BLaER1 treated with 17β-estradiol and CSF1 and Interleukin-3, amounts not matched to agents 10 nM and 100 nM (cell line): Measurements from ENCODE around the gene THSD7B.
A peak's percentile ranks its signal among the peaks of the same experiment; 100 is the strongest.
"Not testable (repeated sequence)": the region's sequence is repeated elsewhere in the genome, so short reads cannot be mapped to it uniquely, and the experiment has no call there.

ENCODE experiments used
- H3K27ac ChIP-seq, 11 experiments: shearing (Covaris generic); formaldehyde crosslinking; 2 replicates each; pipeline ENCODE4 v1.8.1; 2022
- H3K27me3 ChIP-seq, 11 experiments: shearing (Covaris generic); formaldehyde crosslinking; 2 replicates each; pipeline ENCODE4 v1.8.1; 2022
- H3K36me3 ChIP-seq, 11 experiments: shearing (Covaris generic); formaldehyde crosslinking; 2 replicates each; pipeline ENCODE4 v1.8.1; 2022
- H3K4me1 ChIP-seq, 10 experiments: shearing (Covaris generic); formaldehyde crosslinking; 2 replicates each; pipeline ENCODE4 v1.8.1; 2022
- H3K4me2 ChIP-seq, 11 experiments: shearing (Covaris generic); formaldehyde crosslinking; 2 replicates each; pipeline ENCODE4 v1.8.1; 2022
- H3K4me3 ChIP-seq, 10 experiments: shearing (Covaris generic); formaldehyde crosslinking; 2 replicates each; pipeline ENCODE4 v1.8.1; 2022
- H3K9ac ChIP-seq, 11 experiments: shearing (Covaris generic); formaldehyde crosslinking; 2 replicates each; pipeline ENCODE4 v1.8.1; 2022
- H3K9me3 ChIP-seq, 11 experiments: shearing (Covaris generic); formaldehyde crosslinking; replicated peaks in 1 of 11; 2 replicates each; pipeline ENCODE4 v1.8.1; 2022
- H4K20me1 ChIP-seq, 11 experiments: shearing (Covaris generic); formaldehyde crosslinking; 2 replicates each; pipeline ENCODE4 v1.8.1; 2022
- Cebpa-rat ChIP-seq, 11 experiments: shearing (Covaris generic); IDR thresholded peaks; 2 replicates each; pipeline ENCODE4 v1.8.1; 2022

THSD7B gene

DNA sequence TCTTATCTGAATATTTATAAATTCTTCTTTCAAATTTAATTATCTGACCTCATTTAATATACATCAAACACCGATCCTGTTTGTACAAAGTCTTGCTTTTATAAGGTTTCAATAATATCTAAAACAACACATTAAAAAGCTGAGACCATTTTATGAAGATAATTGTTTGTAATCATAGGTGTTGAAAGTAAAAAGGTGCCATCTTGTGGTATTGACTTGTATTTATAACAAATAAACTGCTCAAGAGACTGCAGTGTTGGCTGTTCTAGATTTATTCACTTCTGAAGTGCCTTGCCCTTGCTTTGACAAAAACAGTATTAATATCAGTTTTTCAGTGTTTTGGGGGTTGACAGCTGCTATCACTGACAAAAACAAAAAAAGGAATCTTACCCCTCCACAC is 912.1 kb downstream of the THSD7B start:
- H3K9ac ChIP-seq: no peak overlapping the region
- no peaks in the 10 kb centered on the region for H3K9me3 ChIP-seq
- no peaks in the 10 kb centered on the region; a peak in 1 of 20 replicates for H3K4me1 ChIP-seq
- TF ChIP-seq Cebpa-rat (IDR thresholded peaks at IDR 0.05): no peak
- H3K36me3 ChIP-seq: no peaks in the 10 kb centered on the region
- no peak overlapping the region for H3K4me2 ChIP-seq
- H4K20me1 ChIP-seq: no peaks in the 10 kb centered on the region
- no peak overlapping the region for H3K4me3 ChIP-seq
- H3K27ac ChIP-seq: no peak overlapping the region
- no peaks in the 10 kb centered on the region for H3K27me3 ChIP-seq

DNA sequence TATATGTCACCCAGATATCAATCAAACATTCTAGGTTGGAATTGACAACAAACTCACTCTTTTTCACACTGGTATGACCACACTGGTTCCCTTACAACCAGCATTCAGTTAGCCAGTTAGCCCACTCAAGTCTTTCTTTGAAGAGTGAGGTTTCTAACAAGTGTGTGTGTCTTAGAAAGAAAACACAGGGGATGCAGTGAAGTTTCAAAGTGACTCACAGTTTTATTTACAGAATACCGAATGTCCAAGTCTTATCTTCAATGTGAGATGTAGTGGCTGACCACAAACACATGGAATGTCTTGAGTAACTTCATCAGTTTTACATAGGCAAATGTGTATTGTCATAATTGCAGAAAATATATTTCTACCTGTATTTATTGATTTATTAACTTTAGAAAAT is 924.2 kb downstream of the THSD7B start:
- no peak for TF ChIP-seq Cebpa-rat (IDR thresholded peaks at IDR 0.05)
- no peak overlapping the region for H3K4me3 ChIP-seq

DNA sequence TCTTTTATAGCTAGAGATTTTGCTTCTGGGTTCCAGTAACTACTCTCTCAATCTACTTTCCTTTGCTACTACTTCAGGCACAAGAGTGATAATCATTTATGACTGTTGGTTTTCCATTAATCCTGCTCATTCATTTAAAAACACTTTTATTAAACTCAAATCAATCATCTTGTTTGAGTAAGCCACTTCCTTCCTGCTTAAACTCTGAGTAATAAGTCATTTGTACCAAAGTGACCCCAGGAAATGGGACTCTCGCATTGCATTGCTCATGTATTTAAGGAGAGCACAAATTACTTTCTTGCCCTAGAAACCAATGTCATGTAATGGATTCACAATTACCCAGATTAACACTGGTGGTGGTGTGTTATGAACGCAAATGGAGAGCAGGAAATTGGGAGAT is 928.2 kb downstream of the THSD7B start:
- Histone ChIP-seq H4K20me1 (no peaks in the 10 kb centered on the region), H3K4me1 (peaks cover 6 to 9% (median 7%) of the 10 kb centered on the region in 10 experiments; a peak in 18 of 20 replicates), H3K4me3 (no peak overlapping the region), H3K9me3 (no peaks in the 10 kb centered on the region), H3K27ac (no peak overlapping the region), H3K27me3 (no peaks in the 10 kb centered on the region), H3K4me2 (peak overlapping the region; percentile 0 to 68 (median 32); a peak in 11 of 22 replicates), H3K9ac (no peak overlapping the region), H3K36me3 (no peaks in the 10 kb centered on the region)
- no peak for TF ChIP-seq Cebpa-rat (IDR thresholded peaks at IDR 0.05)

More for the DNA sequence above, 924.2 kb downstream of the THSD7B start:
- Histone ChIP-seq H3K27ac (no peak overlapping the region), H4K20me1 (no peaks in the 10 kb centered on the region), H3K4me1 (peaks cover 6 to 9% (median 7%) of the 10 kb centered on the region in 10 experiments; a peak in 18 of 20 replicates), H3K9me3 (no peaks in the 10 kb centered on the region), H3K27me3 (no peaks in the 10 kb centered on the region), H3K4me2 (no peak overlapping the region), H3K9ac (no peak overlapping the region), H3K36me3 (no peaks in the 10 kb centered on the region)

DNA sequence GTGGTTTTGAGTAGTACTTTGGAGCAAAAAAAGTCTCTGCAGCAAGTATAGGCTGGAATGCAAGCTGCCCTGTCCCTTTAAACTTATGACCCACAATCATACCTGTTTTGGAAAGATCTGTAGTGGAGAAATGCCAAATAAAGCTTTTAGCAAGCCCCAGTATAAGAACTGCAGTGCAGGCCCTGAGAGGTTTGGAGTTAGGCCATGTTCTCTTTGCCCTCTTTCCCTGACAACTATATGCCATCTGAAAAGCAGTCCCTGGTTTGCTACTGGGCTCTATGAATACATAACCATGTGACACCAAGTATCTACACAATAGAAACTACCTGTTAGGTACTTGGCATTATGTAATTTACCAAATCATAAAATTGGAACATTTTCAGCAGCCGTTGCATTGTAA is 931.6 kb downstream of the THSD7B start:
- Histone ChIP-seq H3K4me2 (no peak overlapping the region), H3K9me3 (peaks cover 3 to 5% (median 4%) of the 10 kb centered on the region in 11 experiments; a peak in 13 of 22 replicates), H4K20me1 (no peaks in the 10 kb centered on the region), H3K4me1 (peaks cover 6 to 9% (median 7%) of the 10 kb centered on the region in 10 experiments; a peak in 18 of 20 replicates), H3K4me3 (no peak overlapping the region), H3K36me3 (no peaks in the 10 kb centered on the region), H3K27ac (no peak overlapping the region), H3K27me3 (no peaks in the 10 kb centered on the region), H3K9ac (no peak overlapping the region)
- TF ChIP-seq Cebpa-rat (IDR thresholded peaks at IDR 0.05): no peak

DNA sequence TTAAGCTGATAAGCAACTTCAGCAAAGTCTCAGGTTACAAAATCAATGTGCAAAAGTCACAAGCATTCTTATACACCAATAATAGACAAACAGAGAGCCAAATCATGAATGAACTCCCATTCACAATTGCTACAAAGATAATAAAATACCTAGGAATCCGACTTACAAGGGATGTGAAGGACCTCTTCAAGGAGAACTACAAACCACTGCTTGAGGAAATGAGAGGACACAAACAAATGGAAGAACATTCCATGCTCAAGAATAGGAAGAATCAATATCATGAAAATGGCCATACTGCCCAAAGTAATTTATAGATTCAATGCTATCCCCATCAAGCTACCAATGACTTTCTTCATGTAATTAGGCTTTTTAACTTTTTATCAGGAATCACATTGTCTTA is 934.9 kb downstream of the THSD7B start:
- not testable (repeated sequence) for H3K27ac ChIP-seq, H3K4me1 ChIP-seq, H4K20me1 ChIP-seq

DNA sequence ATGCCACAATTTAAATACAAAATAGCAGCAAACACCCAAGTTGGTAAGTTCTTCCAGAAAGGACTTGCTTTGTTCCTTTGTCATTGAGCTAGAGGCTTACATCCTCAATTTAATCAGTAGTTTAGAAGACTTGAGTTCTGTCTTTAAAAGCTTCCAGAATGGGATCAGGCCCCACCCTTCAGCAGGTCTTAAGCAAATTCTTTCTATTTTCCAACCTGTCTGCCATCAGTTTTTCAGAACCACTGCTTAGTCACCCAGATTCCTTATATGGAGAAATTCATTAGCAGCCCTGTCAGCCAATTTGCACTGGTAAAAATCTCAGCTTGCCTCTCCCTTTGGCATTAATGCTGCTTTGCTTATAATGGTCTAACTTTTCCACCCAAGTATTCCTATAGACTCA is 935.3 kb downstream of the THSD7B start:
- Histone ChIP-seq H3K4me2 (no peak overlapping the region), H3K4me3 (no peak overlapping the region), H3K27ac (no peak overlapping the region), H3K9ac (no peak overlapping the region), H3K9me3 (peaks cover 4 to 18% (median 11%) of the 10 kb centered on the region in 11 experiments; a peak in 13 of 22 replicates), H4K20me1 (no peaks in the 10 kb centered on the region), H3K27me3 (peaks cover 0 to 6% (median 0%) of the 10 kb centered on the region in 11 experiments; a peak in 3 of 22 replicates), H3K36me3 (no peaks in the 10 kb centered on the region), H3K4me1 (no peaks in the 10 kb centered on the region)
- no peak for TF ChIP-seq Cebpa-rat (IDR thresholded peaks at IDR 0.05)

More for the DNA sequence above, 934.9 kb downstream of the THSD7B start:
- peaks cover 4 to 18% (median 11%) of the 10 kb centered on the region in 11 experiments; a peak in 13 of 22 replicates for H3K9me3 ChIP-seq
- H3K36me3 ChIP-seq, H3K9ac ChIP-seq, H3K4me3 ChIP-seq, H3K4me2 ChIP-seq, H3K27me3 ChIP-seq: not testable (repeated sequence)

DNA sequence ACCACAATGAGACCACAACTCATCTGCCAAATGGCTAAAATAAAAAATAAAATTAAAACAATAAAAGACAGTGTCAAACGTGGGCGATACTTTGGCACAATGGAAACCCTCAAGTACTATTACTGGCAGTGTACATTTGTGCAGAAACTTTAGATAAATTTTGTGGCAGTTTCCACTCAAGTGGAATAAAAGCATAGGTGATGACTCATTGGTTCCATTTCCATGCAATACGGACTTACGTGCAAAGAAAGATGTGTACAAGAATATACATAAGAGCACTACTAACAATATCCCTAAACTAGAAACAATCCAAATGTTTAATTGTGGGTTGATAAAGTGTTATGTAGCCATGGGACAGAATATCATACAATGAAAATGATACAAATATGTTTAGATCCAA is 940.0 kb downstream of the THSD7B start:
- Histone ChIP-seq H3K4me3 (no peak overlapping the region), H3K27ac (no peak overlapping the region), H3K36me3 (no peaks in the 10 kb centered on the region), H3K9me3 (peaks cover 5 to 25% (median 14%) of the 10 kb centered on the region in 11 experiments; a peak in 18 of 22 replicates), H3K4me2 (no peak overlapping the region; a peak in 1 of 22 replicates), H3K27me3 (peaks cover 0 to 19% (median 8%) of the 10 kb centered on the region in 11 experiments; a peak in 8 of 22 replicates), H4K20me1 (0 out of 22 replicates have a peak, but pooled peaks cover 0 to 8% (median 0%) of the 10 kb centered on the region in 11 experiments), H3K4me1 (peaks cover 10 to 21% (median 17%) of the 10 kb centered on the region in 10 experiments), H3K9ac (no peak overlapping the region)
- no peak for TF ChIP-seq Cebpa-rat (IDR thresholded peaks at IDR 0.05)

DNA sequence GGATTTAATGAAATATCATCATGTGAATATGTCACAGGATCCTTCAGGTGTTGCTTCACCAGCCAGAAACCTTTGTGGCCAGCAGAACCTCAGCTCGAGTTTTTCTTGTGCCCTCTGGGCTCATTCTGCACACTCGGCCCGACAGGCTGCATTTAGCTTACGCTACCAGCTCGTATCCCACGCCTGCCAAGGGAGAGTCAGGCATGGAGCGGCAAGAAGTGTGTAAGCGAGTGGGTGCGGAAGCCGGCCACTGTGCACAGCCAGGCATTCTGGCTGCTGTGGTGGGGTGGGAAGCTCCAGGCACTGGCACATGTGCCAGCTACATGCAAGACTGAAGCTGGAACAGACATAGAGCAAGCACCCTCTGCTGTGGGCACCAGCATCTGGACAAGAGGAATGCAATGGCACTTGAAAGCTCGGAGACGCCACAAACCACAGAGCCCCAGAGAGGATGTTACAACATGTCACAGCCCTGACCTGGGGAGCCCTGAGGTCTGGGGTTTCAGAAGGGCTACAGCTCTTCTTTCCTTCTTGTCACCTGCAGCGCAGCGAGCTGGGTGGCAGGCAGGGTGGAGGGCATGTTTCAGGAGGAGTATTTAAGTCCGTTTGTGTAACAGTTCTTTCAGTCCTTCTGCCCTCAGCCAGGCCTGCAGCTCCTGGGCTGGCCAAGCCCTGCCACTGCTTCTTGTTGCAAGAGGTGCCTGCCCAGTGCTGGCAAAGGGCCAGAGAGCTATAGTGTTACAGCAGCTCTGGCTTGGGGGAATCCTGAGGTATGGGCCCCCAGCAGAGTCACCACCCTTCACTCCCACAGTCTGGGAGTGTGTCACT is 941.7 kb downstream of the THSD7B start:
- Histone ChIP-seq H3K9me3 (peaks cover 17 to 37% (median 24%) of the 10 kb centered on the region in 11 experiments; a peak in 21 of 22 replicates), H3K27ac (peak overlapping the region in 8 of 11 experiments; percentile 16 to 71 (median 44); a peak in 13 of 22 replicates), H3K4me2 (peak overlapping the region; percentile 52 to 92 (median 69)), H4K20me1 (0 out of 22 replicates have a peak, but pooled peaks cover 0 to 8% (median 0%) of the 10 kb centered on the region in 11 experiments), H3K9ac (peak overlapping the region in 4 of 11 experiments; percentile 13 to 56 (median 37); a peak in 5 of 22 replicates), H3K36me3 (no peaks in the 10 kb centered on the region), H3K4me3 (no peak overlapping the region), H3K27me3 (peaks cover 0 to 19% (median 8%) of the 10 kb centered on the region in 11 experiments; a peak in 8 of 22 replicates), H3K4me1 (peaks cover 10 to 21% (median 17%) of the 10 kb centered on the region in 10 experiments)
- peak in 6 of 11 experiments; percentile 36 to 72 (median 63); a peak in 9 of 22 replicates for TF ChIP-seq Cebpa-rat (IDR thresholded peaks at IDR 0.05)

DNA sequence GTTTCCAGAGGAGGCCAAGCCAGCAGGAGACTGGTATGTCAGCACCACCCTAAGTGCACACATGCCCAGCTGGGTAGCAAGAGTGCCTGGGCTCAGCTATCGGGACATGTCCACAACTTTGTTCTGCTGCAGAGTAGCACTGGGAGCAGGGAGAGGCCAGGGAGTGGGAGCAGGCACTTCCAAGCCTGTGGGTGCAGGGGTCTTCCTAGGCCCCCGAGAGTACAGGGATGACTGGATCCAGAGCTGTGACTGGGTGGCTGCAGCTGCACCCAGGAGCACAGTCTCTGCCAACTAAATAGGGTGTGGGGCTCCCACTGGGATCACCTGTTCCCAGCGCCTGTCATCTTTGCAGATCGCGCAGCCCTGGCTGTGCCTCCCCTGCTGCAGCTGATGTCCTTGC is 943.0 kb downstream of the THSD7B start:
- Histone ChIP-seq H3K36me3 (no peaks in the 10 kb centered on the region), H3K9me3 (peaks cover 17 to 32% (median 18%) of the 10 kb centered on the region in 11 experiments; a peak in 21 of 22 replicates), H4K20me1 (0 out of 22 replicates have a peak, but pooled peaks cover 0 to 8% (median 0%) of the 10 kb centered on the region in 11 experiments), H3K27ac (peak overlapping the region in 3 of 11 experiments; percentile 37 to 71 (median 62); a peak in 4 of 22 replicates), H3K4me2 (peak overlapping the region in 7 of 11 experiments; percentile 67 to 92 (median 72); a peak in 7 of 22 replicates), H3K4me1 (peaks cover 10 to 21% (median 17%) of the 10 kb centered on the region in 10 experiments), H3K9ac (no peak overlapping the region), H3K4me3 (no peak overlapping the region), H3K27me3 (peaks cover 0 to 19% (median 8%) of the 10 kb centered on the region in 11 experiments; a peak in 8 of 22 replicates)
- TF ChIP-seq Cebpa-rat (IDR thresholded peaks at IDR 0.05): no peak
